Measurements from ENCODE around the gene PCDHB14. TPM values are rescaled to one million over a fixed set of nuclear protein-coding genes. Genes with fewer than 3 reads are reported as not detected.

The PCDHB14 gene
- 1.3 and 1.6 TPM in 2 replicates for total RNA-seq

DNA sequence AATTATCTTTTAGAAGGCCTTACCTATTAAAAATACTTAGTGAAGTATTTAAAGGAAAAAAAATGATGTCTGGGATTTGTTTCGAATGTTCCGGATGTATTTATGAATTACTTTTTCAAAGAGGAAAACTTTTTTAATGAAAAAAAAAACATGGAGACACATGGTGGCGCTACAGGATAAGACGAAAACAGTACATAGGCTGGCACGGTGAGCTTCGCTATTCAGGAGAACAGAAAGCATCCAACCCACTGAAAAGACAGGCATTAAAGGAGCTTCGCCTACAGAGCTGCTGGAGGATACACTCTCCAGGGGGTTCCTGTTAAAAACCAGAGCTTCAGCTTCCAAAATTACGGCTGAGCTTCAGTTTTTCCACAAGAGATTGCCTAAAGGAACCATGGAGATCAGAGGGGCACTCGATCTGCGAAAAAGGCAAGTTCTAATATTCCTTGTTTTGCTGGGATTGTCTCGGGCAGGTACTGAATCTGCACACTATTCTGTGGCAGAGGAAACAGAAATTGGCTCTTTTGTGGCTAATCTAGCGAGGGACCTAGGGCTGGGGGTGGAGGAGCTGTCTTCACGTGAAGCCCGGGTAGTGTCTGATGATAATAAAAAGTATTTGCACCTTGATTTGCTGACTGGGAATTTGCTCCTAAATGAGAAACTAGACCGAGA, at the start of gene PCDHB14:
Gene PCDHB14 (plus strand): TSS at position 232 of the 672 bp plus-strand sequence. CDS start 163 bp downstream, at position 395.

DNA sequence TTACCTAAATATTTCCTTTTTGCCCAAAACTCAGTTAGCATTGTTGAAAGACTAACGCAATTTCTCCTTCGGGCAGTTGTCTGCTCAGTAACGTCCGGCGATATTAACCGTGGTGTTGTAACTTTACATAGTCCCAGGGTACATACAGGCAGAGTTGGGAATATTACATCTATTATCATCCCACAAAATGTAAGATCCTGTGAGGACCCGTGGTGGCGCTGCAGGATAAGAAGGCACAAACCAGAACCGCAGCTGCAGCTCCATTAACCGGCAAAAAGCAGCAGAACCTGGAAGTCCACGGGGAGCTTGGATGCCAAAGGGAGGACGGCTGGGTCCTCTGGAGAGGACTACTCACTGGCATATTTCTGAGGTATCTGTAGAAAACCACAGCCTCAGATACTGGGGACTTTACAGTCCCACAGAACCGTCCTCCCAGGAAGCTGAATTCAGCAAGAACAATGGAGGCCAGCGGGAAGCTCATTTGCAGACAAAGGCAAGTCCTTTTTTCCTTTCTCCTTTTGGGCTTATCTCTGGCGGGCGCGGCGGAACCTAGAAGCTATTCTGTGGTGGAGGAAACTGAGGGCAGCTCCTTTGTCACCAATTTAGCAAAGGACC, 45.5 kb upstream of the PCDHB14 start, which contains the start of gene PCDHB8:
Gene PCDHB8 (plus strand): TSS at position 214 of the 615 bp plus-strand sequence. CDS start 245 bp downstream, at position 459.

DNA sequence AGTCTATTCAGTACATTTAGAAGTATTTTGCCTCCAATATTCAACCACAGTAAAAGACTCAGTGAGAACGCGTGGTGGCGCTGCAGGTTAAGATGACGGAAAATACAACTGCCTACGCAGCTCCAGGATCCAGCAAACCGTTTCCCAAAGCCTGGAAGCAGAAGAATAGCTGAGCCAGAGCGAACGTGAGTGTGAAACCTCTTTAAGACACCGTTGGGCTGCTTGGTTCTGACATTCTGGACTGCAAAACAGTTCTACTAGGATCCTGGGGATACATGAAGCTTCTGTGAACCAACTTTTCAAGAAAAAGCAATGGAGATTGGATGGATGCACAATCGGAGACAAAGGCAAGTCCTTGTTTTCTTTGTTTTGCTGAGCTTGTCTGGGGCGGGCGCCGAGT, 40.9 kb upstream of the PCDHB14 start, which contains the start of gene PCDHB16:
Gene PCDHB16 (plus strand): TSS at position 140 of the 400 bp plus-strand sequence. CDS start 173 bp downstream, at position 313.

DNA sequence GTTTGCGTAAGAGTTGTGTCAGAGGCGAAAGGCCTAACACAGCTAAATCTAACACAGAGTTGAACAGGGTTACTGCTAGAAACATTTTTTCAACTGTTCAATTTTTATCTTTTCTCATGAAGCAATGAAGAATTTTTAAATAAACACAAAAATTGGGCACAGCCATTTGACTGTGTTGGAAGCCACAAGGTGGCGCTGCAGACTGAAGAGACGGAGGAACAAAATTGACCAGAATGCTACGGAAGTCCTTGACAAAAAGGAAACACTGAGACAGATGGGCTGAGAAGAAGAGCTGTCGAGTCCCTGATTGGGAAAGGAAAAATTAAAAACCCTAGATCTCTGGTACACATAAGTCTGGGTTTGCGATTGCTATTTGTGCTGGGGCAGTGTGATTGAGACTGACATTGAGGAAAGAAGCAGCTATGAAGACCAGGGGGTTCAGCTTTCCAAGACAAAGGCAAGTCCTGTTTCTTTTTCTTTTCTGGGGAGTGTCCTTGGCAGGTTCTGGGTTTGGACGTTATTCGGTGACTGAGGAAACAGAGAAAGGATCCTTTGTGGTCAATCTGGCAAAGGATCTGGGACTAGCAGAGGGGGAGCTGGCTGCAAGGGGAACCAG, 36.1 kb upstream of the PCDHB14 start, which contains the start of gene PCDHB9:
Gene PCDHB9 (plus strand): TSS at position 265 of the 616 bp plus-strand sequence. CDS start 158 bp downstream, at position 423.

DNA sequence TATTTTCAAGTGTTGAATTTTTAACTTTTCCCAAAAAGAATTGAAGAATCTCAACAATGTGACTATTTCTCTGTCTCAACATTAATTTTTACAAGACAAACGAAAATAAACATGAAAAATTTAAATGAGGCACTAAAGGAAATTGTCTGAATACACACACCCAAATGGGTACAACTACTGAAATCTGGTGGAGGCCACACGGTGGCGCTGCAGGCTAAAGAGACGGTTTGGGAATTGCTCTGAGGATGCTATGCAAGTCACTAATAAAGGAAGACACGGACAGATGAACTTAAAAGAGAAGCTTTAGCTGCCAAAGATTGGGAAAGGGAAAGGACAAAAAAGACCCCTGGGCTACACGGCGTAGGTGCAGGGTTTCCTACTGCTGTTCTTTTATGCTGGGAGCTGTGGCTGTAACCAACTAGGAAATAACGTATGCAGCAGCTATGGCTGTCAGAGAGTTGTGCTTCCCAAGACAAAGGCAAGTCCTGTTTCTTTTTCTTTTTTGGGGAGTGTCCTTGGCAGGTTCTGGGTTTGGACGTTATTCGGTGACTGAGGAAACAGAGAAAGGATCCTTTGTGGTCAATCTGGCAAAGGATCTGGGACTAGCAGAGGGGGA, 30.9 kb upstream of the PCDHB14 start, which contains the start of gene PCDHB10:
Gene PCDHB10 (plus strand): TSS at position 244 of the 616 bp plus-strand sequence. CDS start 200 bp downstream, at position 444.

DNA sequence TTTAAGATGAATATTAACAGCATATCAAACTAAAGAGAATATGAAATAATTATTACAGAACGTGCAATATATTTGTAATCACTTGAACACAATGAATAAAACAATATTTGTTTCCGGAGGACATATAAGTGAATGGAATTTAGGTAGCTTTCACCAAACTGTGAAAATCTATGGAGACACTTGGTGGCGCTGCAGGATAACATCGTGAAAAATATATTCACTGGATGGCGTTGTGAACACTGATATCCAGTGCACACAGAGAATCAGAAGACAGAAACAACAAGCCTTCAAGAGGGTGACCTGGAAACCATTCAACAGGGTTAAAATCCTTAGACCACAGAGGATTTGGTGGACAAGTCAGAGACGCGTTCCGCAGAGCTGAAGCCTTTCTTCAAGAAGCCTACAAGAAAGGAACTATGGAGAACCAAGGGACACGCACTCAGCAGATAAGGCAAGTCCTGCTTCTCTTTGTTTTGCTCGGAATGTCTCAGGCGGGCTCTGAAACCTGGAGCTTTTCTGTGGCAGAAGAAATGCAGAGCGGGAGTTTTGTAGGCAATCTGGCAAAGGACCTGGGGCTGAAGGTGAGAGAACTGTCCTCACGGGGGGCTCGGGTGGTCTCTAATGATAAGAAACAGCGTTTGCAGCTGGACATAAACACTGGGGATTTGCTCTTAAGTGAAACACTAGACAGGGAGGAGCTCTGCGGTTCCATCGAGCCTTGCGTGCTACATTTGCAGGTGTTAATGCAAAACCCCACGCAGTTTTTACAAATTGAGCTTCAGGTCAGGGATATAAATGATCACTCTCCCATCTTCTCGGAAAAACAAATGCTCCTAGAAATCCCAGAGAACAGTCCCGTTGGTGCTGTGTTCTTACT, 23.5 kb upstream of the PCDHB14 start, which contains the start of gene PCDHB11:
Gene PCDHB11 (plus strand): TSS at position 269 of the 877 bp plus-strand sequence. CDS start 148 bp downstream, at position 417.

DNA sequence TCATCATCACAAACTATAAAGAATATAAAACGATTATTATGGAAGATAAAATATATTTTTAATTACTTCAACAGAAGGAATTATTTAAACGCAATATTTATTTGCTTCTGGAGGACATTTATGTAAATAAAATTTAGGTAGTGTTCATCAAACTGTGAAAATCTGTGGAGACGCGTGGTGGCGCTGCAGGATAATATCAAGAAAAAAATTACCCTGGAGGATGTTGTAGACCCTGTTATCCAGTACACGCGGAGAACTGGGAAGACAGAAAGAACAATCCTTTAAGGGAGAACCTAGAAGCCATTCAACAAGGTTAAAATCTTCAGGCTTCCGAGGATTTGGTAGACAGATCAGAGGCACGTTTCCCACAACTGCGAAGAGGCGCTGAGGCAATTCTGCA, 14.7 kb upstream of the PCDHB14 start, which contains the start of gene PCDHB12:
Gene PCDHB12 (plus strand): TSS at position 242 of the 400 bp plus-strand sequence. CDS start 189 bp downstream, outside the sequence.

DNA sequence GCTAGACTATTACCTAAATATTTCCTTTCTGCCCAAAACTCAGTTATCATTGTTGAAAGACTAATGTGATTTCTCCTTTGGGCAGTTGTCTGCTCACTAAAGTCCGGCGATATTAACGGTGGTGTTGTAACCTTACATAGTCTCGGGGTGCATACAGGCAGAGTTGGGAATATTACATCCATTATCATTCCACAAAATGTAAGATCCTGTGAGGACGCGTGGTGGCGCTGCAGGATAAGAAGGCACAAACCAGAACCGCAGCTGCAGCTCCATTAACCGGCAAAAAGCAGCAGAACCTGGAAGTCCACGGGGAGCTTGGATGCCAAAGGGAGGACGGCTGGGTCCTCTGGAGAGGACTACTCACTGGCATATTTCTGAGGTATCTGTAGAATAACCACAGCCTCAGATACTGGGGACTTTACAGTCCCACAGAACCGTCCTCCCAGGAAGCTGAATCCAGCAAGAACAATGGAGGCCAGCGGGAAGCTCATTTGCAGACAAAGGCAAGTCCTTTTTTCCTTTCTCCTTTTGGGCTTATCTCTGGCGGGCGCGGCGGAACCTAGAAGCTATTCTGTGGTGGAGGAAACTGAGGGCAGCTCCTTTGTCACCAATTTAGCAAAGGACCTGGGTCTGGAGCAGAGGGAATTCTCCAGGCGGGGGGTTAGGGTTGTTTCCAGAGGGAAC, 9.3 kb upstream of the PCDHB14 start, which contains the start of gene PCDHB13:
Gene PCDHB13 (plus strand): TSS at position 264 of the 684 bp plus-strand sequence. CDS start 205 bp downstream, at position 469.

DNA sequence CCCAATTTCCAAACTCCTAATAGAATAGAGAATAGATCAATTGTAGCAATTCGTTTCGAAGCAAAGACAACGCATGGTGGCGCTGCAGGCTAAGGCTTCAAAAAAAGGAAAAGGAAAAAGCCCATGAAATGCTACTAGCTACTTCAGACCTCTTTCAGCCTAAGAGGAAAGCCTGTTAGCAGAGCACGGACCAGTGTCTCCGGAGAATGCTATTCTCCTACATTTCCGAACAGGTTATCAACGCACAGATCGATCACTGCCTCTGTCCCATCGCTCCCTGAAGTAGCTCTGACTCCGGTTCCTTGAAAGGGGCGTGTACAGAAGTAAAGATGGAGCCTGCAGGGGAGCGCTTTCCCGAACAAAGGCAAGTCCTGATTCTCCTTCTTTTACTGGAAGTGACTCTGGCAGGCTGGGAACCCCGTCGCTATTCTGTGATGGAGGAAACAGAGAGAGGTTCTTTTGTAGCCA, 22.1 kb downstream of the PCDHB14 start, which contains the start of gene PCDHB15:
Gene PCDHB15 (plus strand): TSS at position 146 of the 468 bp plus-strand sequence. CDS start 184 bp downstream, at position 330.

Other genes with a start within 250 kb of the PCDHB14 start
- not detected in 2 replicates for gene PCDHB1, start 172.0 kb upstream of the PCDHB14 start, total RNA-seq
- 1.8 and 3.5 TPM in 2 replicates for gene PCDHB2, start 128.7 kb upstream of the PCDHB14 start, total RNA-seq
- gene PCDHB3, start 122.9 kb upstream of the PCDHB14 start, total RNA-seq = 0.36 and 0.38 TPM in 2 replicates
- 0.09 TPM in 2 replicates for gene PCDHB4, start 101.5 kb upstream of the PCDHB14 start, total RNA-seq
- 0.56 and 1.4 TPM in 2 replicates for gene PCDHB5, start 88.1 kb upstream of the PCDHB14 start, total RNA-seq
- gene PCDHB6, start 73.3 kb upstream of the PCDHB14 start, total RNA-seq = 0.09 TPM in 2 replicates
- gene PCDHB7, start 50.7 kb upstream of the PCDHB14 start, total RNA-seq = 0.45 and 0.56 TPM in 2 replicates
- gene PCDHB8, start 45.6 kb upstream of the PCDHB14 start, total RNA-seq = 0.18 and 0.94 TPM in 2 replicates
- 0.09 and 0.19 TPM in 2 replicates for gene PCDHB16, start 41.0 kb upstream of the PCDHB14 start, total RNA-seq
- gene PCDHB9, start 36.2 kb upstream of the PCDHB14 start, total RNA-seq = 0.27 and 0.28 TPM in 2 replicates
- gene PCDHB10, start 31.0 kb upstream of the PCDHB14 start, total RNA-seq = 0.72 and 1.0 TPM in 2 replicates
- 0.38 and 0.99 TPM in 2 replicates for gene PCDHB11, start 23.7 kb upstream of the PCDHB14 start, total RNA-seq
- gene PCDHB12, start 14.6 kb upstream of the PCDHB14 start, total RNA-seq = 0.47 and 0.54 TPM in 2 replicates
- gene PCDHB13, start 9.4 kb upstream of the PCDHB14 start, total RNA-seq = 0.99 and 1.6 TPM in 2 replicates
- 0.90 and 1.7 TPM in 2 replicates for gene PCDHB15, start 22.1 kb downstream of the PCDHB14 start, total RNA-seq
- gene SLC25A2, start 80.7 kb downstream of the PCDHB14 start, total RNA-seq = 0.09 and 0.19 TPM in 2 replicates
- 71.7 and 90.4 TPM in 2 replicates for gene TAF7, start 97.4 kb downstream of the PCDHB14 start, total RNA-seq
- 0.36 and 1.0 TPM in 2 replicates for gene PCDHGA1, start 107.2 kb downstream of the PCDHB14 start, total RNA-seq
- 0.90 and 3.0 TPM in 2 replicates for gene PCDHGA2, start 115.4 kb downstream of the PCDHB14 start, total RNA-seq
- gene PCDHGA3, start 120.5 kb downstream of the PCDHB14 start, total RNA-seq = 0.54 and 1.9 TPM in 2 replicates
- gene PCDHGB1, start 126.8 kb downstream of the PCDHB14 start, total RNA-seq = 0.99 and 2.0 TPM in 2 replicates
- gene PCDHGA4, start 131.7 kb downstream of the PCDHB14 start, total RNA-seq = 2.6 and 5.0 TPM in 2 replicates
- 2.0 and 2.2 TPM in 2 replicates for gene PCDHGB2, start 136.7 kb downstream of the PCDHB14 start, total RNA-seq
- gene PCDHGA5, start 140.8 kb downstream of the PCDHB14 start, total RNA-seq = 0.90 and 1.2 TPM in 2 replicates
- gene PCDHGB3, start 146.9 kb downstream of the PCDHB14 start, total RNA-seq = 3.1 and 4.0 TPM in 2 replicates
- gene PCDHGA6, start 150.5 kb downstream of the PCDHB14 start, total RNA-seq = 2.2 and 2.8 TPM in 2 replicates
- 1.4 and 2.2 TPM in 2 replicates for gene PCDHGA7, start 159.4 kb downstream of the PCDHB14 start, total RNA-seq
- 14.9 and 16.3 TPM in 2 replicates for gene PCDHGB4, start 164.4 kb downstream of the PCDHB14 start, total RNA-seq
- 1.3 and 2.4 TPM in 2 replicates for gene PCDHGA8, start 169.3 kb downstream of the PCDHB14 start, total RNA-seq
- gene PCDHGB5, start 174.6 kb downstream of the PCDHB14 start, total RNA-seq = 12.7 and 14.3 TPM in 2 replicates
- 1.6 and 3.1 TPM in 2 replicates for gene PCDHGA9, start 179.4 kb downstream of the PCDHB14 start, total RNA-seq
- gene PCDHGB6, start 184.7 kb downstream of the PCDHB14 start, total RNA-seq = 1.7 and 2.7 TPM in 2 replicates
- 3.3 and 3.9 TPM in 2 replicates for gene PCDHGA10, start 189.6 kb downstream of the PCDHB14 start, total RNA-seq
- gene PCDHGB7, start 194.3 kb downstream of the PCDHB14 start, total RNA-seq = 5.8 and 6.8 TPM in 2 replicates
- gene PCDHGA11, start 197.7 kb downstream of the PCDHB14 start, total RNA-seq = 7.2 and 10.1 TPM in 2 replicates
- 4.8 and 6.7 TPM in 2 replicates for gene PCDHGA12, start 207.2 kb downstream of the PCDHB14 start, total RNA-seq